Measurements from ENCODE around the gene TMUB2.

TMUB2 gene

DNA sequence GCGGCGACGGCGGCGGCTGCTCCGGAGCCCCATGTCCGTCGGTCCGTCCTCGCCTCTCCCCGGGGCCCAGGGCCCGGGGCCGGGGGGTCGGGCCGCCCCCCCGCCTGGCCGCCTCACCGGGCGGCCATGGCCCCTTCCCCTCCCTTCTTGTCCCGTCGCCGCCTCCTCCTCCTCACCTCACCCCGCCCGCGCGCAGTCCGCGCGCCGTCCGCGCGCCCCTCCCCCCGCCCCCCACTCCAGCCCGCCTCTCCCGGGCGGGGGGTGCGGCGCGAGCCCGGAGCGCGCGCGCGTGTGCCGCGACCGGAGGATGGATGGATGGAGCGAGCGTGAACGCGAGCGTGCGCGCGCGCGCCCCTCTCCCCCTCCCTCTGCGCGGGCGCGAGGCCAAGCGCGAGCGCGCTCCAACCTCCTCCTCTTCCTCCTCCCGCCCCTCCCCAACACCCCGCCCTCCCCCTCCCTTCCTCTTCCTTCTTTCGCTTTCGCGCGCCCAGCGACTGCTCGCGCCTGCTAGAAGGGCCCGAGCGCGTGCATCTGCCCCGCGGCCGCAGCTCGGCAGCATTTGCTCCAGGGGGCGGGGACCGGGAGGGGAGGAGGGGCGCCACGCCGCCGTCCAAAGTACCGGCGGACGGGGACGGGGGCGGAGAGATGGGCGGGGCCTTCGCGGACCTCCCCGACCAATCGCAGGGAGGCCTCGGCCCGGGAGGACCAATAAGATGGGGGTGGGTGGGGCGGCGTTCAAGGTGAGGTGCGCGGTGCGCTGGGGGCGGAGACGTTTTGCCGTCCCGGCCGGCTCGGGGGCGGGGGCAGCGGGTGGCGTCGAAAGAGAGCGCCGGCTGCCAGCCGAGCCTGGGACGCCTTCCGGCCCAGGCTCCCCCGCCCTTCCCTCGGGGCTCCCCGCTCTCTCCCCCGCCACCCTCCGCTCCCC, 13.0 kb downstream of the TMUB2 start, which contains the start of gene ATXN7L3 (continued):
- TF ChIP-seq, protein P1, sequence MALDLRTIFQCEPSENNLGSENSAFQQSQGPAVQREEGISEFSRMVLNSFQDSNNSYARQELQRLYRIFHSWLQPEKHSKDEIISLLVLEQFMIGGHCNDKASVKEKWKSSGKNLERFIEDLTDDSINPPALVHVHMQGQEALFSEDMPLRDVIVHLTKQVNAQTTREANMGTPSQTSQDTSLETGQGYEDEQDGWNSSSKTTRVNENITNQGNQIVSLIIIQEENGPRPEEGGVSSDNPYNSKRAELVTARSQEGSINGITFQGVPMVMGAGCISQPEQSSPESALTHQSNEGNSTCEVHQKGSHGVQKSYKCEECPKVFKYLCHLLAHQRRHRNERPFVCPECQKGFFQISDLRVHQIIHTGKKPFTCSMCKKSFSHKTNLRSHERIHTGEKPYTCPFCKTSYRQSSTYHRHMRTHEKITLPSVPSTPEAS (tag by site-specific recombination; IDR thresholded peaks at IDR 0.05) = no peak
- TF ChIP-seq ZNF37A (tag by site-specific recombination; IDR thresholded peaks at IDR 0.05) (no peak), ZFP41 (tag by site-specific recombination; IDR thresholded peaks at IDR 0.05; ENCODE audit: borderline replicate concordance) (no peak), ZNF248 (tag by site-specific recombination; IDR thresholded peaks at IDR 0.05) (no peak), ZNF785 (tag by site-specific recombination; IDR thresholded peaks at IDR 0.05) (no peak), HOXC10 (CRISPR knock-in tag; IDR thresholded peaks at IDR 0.05) (no peak), ZNF600 (tag by site-specific recombination; IDR thresholded peaks at IDR 0.05) (no peak), ZNF2 (tag by site-specific recombination; IDR thresholded peaks at IDR 0.05) (no peak), KLF1 (tag by site-specific recombination; IDR thresholded peaks at IDR 0.05) (0 out of 2 replicates have a peak, but pooled peaks have one; percentile 35), KLF8 (tag by site-specific recombination; IDR thresholded peaks at IDR 0.05) (peak; percentile 75), ZNF292 (tag by site-specific recombination; IDR thresholded peaks at IDR 0.05; ENCODE audit: borderline replicate concordance, low read depth) (no peak), ZNF548 (tag by site-specific recombination; IDR thresholded peaks at IDR 0.05) (no peak), ZEB2 (tag by site-specific recombination; IDR thresholded peaks at IDR 0.05) (peak; percentile 83), ZNF394 (tag by site-specific recombination; IDR thresholded peaks at IDR 0.05; ENCODE audit: borderline replicate concordance) (no peak), ZNF202 (tag by site-specific recombination; IDR thresholded peaks at IDR 0.05; ENCODE audit: borderline replicate concordance) (no peak), ZNF544 (tag by site-specific recombination; IDR thresholded peaks at IDR 0.05) (no peak), ZNF677 (tag by site-specific recombination; IDR thresholded peaks at IDR 0.05) (no peak), ZNF623 (tag by site-specific recombination; IDR thresholded peaks at IDR 0.05) (no peak), KLF10 (tag by site-specific recombination; IDR thresholded peaks at IDR 0.05) (peak; percentile 78)
- TF ChIP-seq, protein P2, sequence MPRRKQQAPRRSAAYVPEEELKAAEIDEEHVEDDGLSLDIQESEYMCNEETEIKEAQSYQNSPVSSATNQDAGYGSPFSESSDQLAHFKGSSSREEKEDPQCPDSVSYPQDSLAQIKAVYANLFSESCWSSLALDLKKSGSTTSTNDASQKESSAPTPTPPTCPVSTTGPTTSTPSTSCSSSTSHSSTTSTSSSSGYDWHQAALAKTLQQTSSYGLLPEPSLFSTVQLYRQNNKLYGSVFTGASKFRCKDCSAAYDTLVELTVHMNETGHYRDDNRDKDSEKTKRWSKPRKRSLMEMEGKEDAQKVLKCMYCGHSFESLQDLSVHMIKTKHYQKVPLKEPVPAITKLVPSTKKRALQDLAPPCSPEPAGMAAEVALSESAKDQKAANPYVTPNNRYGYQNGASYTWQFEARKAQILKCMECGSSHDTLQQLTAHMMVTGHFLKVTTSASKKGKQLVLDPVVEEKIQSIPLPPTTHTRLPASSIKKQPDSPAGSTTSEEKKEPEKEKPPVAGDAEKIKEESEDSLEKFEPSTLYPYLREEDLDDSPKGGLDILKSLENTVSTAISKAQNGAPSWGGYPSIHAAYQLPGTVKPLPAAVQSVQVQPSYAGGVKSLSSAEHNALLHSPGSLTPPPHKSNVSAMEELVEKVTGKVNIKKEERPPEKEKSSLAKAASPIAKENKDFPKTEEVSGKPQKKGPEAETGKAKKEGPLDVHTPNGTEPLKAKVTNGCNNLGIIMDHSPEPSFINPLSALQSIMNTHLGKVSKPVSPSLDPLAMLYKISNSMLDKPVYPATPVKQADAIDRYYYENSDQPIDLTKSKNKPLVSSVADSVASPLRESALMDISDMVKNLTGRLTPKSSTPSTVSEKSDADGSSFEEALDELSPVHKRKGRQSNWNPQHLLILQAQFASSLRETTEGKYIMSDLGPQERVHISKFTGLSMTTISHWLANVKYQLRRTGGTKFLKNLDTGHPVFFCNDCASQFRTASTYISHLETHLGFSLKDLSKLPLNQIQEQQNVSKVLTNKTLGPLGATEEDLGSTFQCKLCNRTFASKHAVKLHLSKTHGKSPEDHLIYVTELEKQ (tag by site-specific recombination; IDR thresholded peaks at IDR 0.05; ENCODE audit: borderline replicate concordance) = no peak
- TF ChIP-seq, protein P3, sequence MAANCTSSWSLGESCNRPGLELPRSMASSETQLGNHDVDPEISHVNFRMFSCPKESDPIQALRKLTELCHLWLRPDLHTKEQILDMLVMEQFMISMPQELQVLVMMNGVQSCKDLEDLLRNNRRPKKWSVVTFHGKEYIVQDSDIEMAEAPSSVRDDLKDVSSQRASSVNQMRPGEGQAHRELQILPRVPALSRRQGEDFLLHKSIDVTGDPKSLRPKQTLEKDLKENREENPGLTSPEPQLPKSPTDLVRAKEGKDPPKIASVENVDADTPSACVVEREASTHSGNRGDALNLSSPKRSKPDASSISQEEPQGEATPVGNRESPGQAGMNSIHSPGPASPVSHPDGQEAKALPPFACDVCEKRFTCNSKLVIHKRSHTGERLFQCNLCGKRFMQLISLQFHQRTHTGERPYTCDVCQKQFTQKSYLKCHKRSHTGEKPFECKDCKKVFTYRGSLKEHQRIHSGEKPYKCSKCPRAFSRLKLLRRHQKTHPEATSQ (tag by site-specific recombination; IDR thresholded peaks at IDR 0.05) = no peak
- TF ChIP-seq, protein P4, sequence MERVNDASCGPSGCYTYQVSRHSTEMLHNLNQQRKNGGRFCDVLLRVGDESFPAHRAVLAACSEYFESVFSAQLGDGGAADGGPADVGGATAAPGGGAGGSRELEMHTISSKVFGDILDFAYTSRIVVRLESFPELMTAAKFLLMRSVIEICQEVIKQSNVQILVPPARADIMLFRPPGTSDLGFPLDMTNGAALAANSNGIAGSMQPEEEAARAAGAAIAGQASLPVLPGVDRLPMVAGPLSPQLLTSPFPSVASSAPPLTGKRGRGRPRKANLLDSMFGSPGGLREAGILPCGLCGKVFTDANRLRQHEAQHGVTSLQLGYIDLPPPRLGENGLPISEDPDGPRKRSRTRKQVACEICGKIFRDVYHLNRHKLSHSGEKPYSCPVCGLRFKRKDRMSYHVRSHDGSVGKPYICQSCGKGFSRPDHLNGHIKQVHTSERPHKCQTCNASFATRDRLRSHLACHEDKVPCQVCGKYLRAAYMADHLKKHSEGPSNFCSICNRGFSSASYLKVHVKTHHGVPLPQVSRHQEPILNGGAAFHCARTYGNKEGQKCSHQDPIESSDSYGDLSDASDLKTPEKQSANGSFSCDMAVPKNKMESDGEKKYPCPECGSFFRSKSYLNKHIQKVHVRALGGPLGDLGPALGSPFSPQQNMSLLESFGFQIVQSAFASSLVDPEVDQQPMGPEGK (tag by site-specific recombination; IDR thresholded peaks at IDR 0.05) = peak; percentile 91
- TF ChIP-seq, protein P5, sequence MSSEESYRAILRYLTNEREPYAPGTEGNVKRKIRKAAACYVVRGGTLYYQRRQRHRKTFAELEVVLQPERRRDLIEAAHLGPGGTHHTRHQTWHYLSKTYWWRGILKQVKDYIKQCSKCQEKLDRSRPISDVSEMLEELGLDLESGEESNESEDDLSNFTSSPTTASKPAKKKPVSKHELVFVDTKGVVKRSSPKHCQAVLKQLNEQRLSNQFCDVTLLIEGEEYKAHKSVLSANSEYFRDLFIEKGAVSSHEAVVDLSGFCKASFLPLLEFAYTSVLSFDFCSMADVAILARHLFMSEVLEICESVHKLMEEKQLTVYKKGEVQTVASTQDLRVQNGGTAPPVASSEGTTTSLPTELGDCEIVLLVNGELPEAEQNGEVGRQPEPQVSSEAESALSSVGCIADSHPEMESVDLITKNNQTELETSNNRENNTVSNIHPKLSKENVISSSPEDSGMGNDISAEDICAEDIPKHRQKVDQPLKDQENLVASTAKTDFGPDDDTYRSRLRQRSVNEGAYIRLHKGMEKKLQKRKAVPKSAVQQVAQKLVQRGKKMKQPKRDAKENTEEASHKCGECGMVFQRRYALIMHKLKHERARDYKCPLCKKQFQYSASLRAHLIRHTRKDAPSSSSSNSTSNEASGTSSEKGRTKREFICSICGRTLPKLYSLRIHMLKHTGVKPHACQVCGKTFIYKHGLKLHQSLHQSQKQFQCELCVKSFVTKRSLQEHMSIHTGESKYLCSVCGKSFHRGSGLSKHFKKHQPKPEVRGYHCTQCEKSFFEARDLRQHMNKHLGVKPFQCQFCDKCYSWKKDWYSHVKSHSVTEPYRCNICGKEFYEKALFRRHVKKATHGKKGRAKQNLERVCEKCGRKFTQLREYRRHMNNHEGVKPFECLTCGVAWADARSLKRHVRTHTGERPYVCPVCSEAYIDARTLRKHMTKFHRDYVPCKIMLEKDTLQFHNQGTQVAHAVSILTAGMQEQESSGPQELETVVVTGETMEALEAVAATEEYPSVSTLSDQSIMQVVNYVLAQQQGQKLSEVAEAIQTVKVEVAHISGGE (tag by site-specific recombination; conservative IDR thresholded peaks at IDR 0.05; ENCODE audit: low read depth) = peak; percentile 23; the same call in 1 of the 2 replicates
- TF ChIP-seq, protein P6, sequence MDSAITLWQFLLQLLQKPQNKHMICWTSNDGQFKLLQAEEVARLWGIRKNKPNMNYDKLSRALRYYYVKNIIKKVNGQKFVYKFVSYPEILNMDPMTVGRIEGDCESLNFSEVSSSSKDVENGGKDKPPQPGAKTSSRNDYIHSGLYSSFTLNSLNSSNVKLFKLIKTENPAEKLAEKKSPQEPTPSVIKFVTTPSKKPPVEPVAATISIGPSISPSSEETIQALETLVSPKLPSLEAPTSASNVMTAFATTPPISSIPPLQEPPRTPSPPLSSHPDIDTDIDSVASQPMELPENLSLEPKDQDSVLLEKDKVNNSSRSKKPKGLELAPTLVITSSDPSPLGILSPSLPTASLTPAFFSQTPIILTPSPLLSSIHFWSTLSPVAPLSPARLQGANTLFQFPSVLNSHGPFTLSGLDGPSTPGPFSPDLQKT (IDR thresholded peaks at IDR 0.05; ENCODE audit: borderline replicate concordance, low read depth, low read length) = no peak
- TF ChIP-seq, protein P7, sequence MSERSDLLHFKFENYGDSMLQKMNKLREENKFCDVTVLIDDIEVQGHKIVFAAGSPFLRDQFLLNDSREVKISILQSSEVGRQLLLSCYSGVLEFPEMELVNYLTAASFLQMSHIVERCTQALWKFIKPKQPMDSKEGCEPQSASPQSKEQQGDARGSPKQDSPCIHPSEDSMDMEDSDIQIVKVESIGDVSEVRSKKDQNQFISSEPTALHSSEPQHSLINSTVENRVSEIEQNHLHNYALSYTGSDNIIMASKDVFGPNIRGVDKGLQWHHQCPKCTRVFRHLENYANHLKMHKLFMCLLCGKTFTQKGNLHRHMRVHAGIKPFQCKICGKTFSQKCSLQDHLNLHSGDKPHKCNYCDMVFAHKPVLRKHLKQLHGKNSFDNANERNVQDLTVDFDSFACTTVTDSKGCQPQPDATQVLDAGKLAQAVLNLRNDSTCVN (tag by site-specific recombination; optimal IDR thresholded peaks at IDR 0.05) = peak; percentile 72

All from HEK293 (cell line).